Fibroblast of skin of scalp (primary cell): ENCODE data around the gene ADK.
A peak's percentile ranks its signal among the peaks of the same experiment; 100 is the strongest.

Experiments
- DNase-seq: peaks from one replicate; pipeline ENCODE4 v3.0.0-alpha.2; 2013

Gene ADK

DNA sequence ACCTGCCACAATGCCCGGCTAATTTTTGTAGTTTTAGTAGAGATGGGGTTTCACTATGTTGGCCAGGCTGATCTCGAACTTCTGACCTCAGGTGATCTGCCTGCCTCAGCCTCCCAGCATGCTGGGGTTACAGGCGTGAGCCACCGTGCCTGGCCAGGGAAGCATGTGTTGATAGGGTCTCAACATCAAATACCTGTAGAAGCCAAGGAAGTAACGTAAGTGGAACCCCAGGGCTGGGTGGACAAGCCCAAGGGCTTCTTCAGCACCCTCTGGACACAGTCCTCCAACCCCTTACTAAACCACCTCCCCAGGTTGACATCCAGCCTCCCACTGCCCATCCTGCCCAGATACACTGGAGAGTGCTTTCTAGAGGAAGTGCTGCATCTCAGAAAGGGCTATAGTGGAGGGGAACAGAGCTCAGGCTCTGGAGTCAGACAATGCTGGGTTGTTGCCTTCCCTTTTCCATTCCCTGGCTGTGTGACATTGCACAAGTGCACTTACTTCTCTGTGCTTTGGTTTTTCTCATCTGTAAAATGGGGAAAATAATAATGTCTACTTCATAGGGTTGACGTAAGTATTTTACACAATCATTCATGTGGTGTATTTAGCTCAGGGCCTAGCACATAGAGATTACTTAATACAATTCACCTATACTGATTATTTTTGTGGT, 601.5 kb downstream of the ADK start:
- DNase-seq = no peak

DNA sequence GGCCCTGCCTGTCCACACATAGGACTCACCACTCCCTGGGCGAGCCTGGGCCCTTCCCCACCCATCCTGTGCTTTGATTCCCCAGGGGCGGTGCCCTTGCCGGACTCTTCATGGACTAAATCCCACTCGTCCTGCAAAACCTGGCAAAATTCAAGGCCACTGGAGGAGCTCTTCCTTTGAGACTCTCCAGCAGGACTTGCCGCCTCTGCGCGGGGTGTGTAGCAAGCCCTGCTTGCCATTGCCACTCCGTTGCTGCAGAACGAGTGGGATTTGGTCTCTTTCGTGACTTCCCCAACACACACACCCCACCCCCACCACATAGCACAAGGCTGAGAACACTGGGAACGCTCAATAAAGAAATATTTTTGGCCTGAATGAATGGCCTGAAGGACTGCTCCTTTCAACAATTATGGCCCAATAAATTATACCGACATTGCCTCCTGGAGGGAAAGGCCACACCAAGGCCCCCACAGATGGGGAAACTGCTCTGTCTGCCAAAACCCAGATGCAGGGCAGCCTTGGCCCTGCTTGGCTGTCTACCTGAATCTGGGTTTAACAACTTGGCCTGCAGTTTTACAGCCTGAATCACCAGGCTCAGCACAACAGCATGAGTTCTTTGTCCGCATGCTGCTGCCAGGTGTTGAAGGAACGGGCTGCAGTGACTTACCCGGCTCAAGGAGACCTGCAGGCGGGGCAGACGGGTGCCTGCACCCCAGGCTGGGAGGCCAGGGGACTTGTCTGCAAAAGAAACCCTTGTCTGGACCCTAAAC, 602.6 kb downstream of the ADK start:
- peak; percentile 46 for DNase-seq

DNA sequence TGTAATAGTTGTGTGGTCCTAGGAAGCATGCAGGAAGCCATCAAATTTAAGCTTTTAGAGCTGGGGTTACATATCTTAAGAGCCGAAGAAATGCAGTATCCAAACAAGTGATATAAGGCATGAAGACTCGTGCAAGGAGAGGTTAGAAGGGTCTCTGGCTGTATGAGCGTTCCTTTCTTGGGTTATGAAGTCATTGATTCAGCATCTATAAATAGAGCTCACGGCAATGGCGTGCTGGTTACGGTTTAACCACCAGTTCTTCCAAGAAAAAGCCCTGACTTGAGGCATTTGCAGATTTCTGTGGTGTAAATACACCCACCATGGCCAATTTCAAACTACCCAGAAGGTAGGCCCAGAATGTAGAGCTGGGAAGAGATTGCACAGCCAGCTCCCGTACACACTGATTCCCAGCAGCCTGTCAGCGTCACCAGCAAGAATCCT, 603.4 kb downstream of the ADK start:
- DNase-seq = no peak

DNA sequence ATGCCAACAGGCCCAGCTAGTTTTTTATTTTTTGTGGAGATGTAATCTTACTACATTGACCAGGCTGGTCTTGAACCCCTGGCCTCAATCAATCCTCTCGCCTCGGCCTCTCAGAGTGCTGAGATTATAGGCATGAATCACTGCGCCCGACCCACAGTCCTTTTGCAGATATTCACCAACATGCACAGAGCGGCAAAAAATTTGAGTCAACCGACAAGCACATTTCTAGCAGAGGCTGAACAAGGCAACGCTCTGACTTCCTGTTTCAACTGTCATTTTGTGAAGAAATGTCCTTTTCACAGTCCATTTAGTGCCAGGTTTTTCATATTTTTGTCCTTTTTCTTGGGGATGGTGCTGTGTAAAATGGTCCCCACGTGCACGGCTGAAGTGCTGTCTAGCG, 604.3 kb downstream of the ADK start:
- no peak for DNase-seq
